CD14-positive monocyte (primary cell): ENCODE data around the gene NEUROD2. TPM values are rescaled to one million over a fixed set of nuclear protein-coding genes. Genes with fewer than 3 reads are reported as not detected.
"Not testable (repeated sequence)": the region's sequence is repeated elsewhere in the genome, so short reads cannot be mapped to it uniquely, and the experiment has no call there.

Source experiments
- DNase-seq, 3 donors: peaks; one replicate each; pipeline ENCODE4 v3.0.0-alpha.2; 2011 to 2022
- H2AFZ ChIP-seq: 2 replicates; pipeline ENCODE4 v1.6.0; 2012; ENCODE audit warnings: mild to moderate bottlenecking, low read depth, low read length, inconsistent platforms; ENCODE audit not compliant: insufficient read depth, poor library complexity, severe bottlenecking
- H3K27ac ChIP-seq, 2 donors: 1 replicate in 1 of 2; 2 replicates in 1 of 2; pipeline ENCODE4 v1.5.1; 2012 to 2013; ENCODE audit warnings: low read length in 2 of 2, control low read depth in 1 of 2, inconsistent platforms in 1 of 2, low read depth in 1 of 2, mild to moderate bottlenecking in 1 of 2
- H3K27me3 ChIP-seq, 2 donors: one replicate each; pipeline versions ENCODE4 v1.6.0 to v1.6.1; 2011 to 2013; ENCODE audit warnings: low read length in 2 of 2; ENCODE audit not compliant: control insufficient read depth in 2 of 2, insufficient read depth in 2 of 2
- H3K36me3 ChIP-seq, 2 donors: replicated peaks in 1 of 2; 1 replicate in 1 of 2; 2 replicates in 1 of 2; pipeline versions ENCODE4 v1.5.1 to v1.6.1; 2012 to 2013; ENCODE audit warnings: low read length in 2 of 2, control low read depth in 1 of 2, inconsistent platforms in 1 of 2, mild to moderate bottlenecking in 1 of 2; ENCODE audit not compliant: insufficient read depth in 2 of 2, control insufficient read depth in 1 of 2
- H3K4me1 ChIP-seq, 2 donors: 1 replicate in 1 of 2; 2 replicates in 1 of 2; pipeline versions ENCODE4 v1.5.1 to v1.6.1; 2012 to 2013; ENCODE audit warnings: low read length in 2 of 2, control low read depth in 1 of 2, inconsistent platforms in 1 of 2, mild to moderate bottlenecking in 1 of 2, moderate library complexity in 1 of 2; ENCODE audit not compliant: insufficient read depth in 2 of 2, control insufficient read depth in 1 of 2
- H3K4me2 ChIP-seq: replicated peaks from 2 replicates; pipeline ENCODE3; 2012; ENCODE audit warnings: low read length, moderate library complexity, mild to moderate bottlenecking; ENCODE audit not compliant: poor library complexity, severe bottlenecking; ENCODE audit errors: extremely low read depth
- H3K4me3 ChIP-seq, 3 experiments: fragments of 200-600 bp in 1 of 3; sonication (generic) in 1 of 3; replicated peaks in 1 of 3; 1 replicate in 2 of 3; 2 replicates in 1 of 3; pipeline ENCODE4 v1.5.1; 2011 to 2013; ENCODE audit warnings: low read length in 3 of 3, mild to moderate bottlenecking in 3 of 3, control low read depth in 2 of 3, low read depth in 2 of 3, inconsistent platforms in 1 of 3, moderate library complexity in 1 of 3
- H3K79me2 ChIP-seq: 2 replicates; pipeline ENCODE4 v1.6.0; 2012; ENCODE audit warnings: mild to moderate bottlenecking, control low read depth, inconsistent platforms, low read length, moderate library complexity; ENCODE audit not compliant: insufficient read depth
- H3K9ac ChIP-seq: 2 replicates; pipeline ENCODE4 v1.6.0; 2017; ENCODE audit warnings: low read length, mild to moderate bottlenecking; ENCODE audit not compliant: insufficient read depth, poor library complexity, severe bottlenecking
- H3K9me3 ChIP-seq, 2 donors: replicated peaks in 1 of 2; 1 replicate in 1 of 2; 2 replicates in 1 of 2; pipeline versions ENCODE4 v1.5.1 to v1.6.1; 2012 to 2013; ENCODE audit warnings: low read length in 2 of 2, control low read depth in 1 of 2; ENCODE audit not compliant: control insufficient read depth in 1 of 2, insufficient read depth in 1 of 2
- H4K20me1 ChIP-seq: 2 replicates; pipeline ENCODE4 v1.6.0; 2012; ENCODE audit warnings: mild to moderate bottlenecking, low read length, control low read depth, moderate library complexity; ENCODE audit not compliant: insufficient read depth
- H3K27ac Mint-ChIP-seq, 7 donors: one replicate each; pipeline ENCODE4 v1.8.0; 2020; ENCODE audit warnings: mild to moderate bottlenecking in 7 of 7, mixed read lengths in 7 of 7, moderate library complexity in 6 of 7, inconsistent platforms in 2 of 7
- H3K27me3 Mint-ChIP-seq, 3 donors: one replicate each; pipeline ENCODE4 v1.8.0; 2021 to 2022; ENCODE audit warnings: low read depth in 3 of 3, mild to moderate bottlenecking in 3 of 3, mixed read lengths in 3 of 3, moderate library complexity in 3 of 3, inconsistent platforms in 1 of 3
- H3K36me3 Mint-ChIP-seq, 2 donors: one replicate each; pipeline ENCODE4 v1.8.0; 2020; ENCODE audit warnings: mixed read lengths in 2 of 2, inconsistent platforms in 1 of 2, mild to moderate bottlenecking in 1 of 2
- H3K4me1 Mint-ChIP-seq: one replicate; pipeline ENCODE4 v1.8.0; 2020; ENCODE audit warnings: mild to moderate bottlenecking, mixed read lengths
- H3K4me3 Mint-ChIP-seq, 2 donors: one replicate each; pipeline ENCODE4 v1.8.0; 2020; ENCODE audit warnings: mild to moderate bottlenecking in 2 of 2, mixed read lengths in 2 of 2, moderate library complexity in 1 of 2
- H3K9me3 Mint-ChIP-seq, 7 donors: one replicate each; pipeline ENCODE4 v1.8.0; 2020 to 2022; ENCODE audit warnings: mixed read lengths in 7 of 7, mild to moderate bottlenecking in 6 of 7, moderate library complexity in 6 of 7, inconsistent platforms in 2 of 7
- CTCF ChIP-seq: fragments of 200-600 bp; IDR thresholded peaks from one replicate; pipeline ENCODE4 v1.8.0; 2022; ENCODE audit warnings: antibody characterized with exemption, mild to moderate bottlenecking
- WGBS: methylation state at CpG from one replicate; pipeline ENCODE4 v1.1.5; 2013; ENCODE audit warnings: missing lambda C conversion rate; ENCODE audit not compliant: insufficient coverage; 5-methylcytosine and 5-hydroxymethylcytosine counted together
- intact Hi-C, 2 donors: fragments of 100-400 bp; cut with micrococcal nuclease; formaldehyde crosslinking; loops; one replicate each; pipeline versions ENCODE4 v1.15.0 to v1.15.1; 2023
- polyA plus RNA-seq, 3 donors: library from polyadenylated mRNA; depleted of rRNA in 1 of 3; unstranded in 2 of 3; stranded (reverse) in 1 of 3; fragments of 300-500 nt in 2 of 3; fragments of >200 nt in 1 of 3; fragmentation: Illumina TruSeq in 2 of 3; gene quantifications; 1 replicate in 2 of 3; 2 replicates in 1 of 3; pipeline ENCODE4 v1.2.3, GENCODE V29; 2012 to 2021

Gene NEUROD2
- polyA plus RNA-seq, 3 donors, result not detected

- H3K27ac Mint-ChIP-seq, result no peak overlapping the region
- H3K79me2 ChIP-seq, result no peaks in the 10 kb centered on the region
- H3K9me3 Mint-ChIP-seq, result peaks cover 0 to 12% (median 4%) of the 10 kb centered on the region in 7 donors
- H3K36me3 ChIP-seq, result no peaks in the 10 kb centered on the region
- WGBS, result 85% methylated on average over 2 of the region's 2 CpGs
- no peak overlapping the region for H3K27ac ChIP-seq
- peaks cover 0 to 13% of the 10 kb centered on the region in 2 donors for H3K9me3 ChIP-seq
- TF ChIP-seq CTCF, result no peak
- no peaks in the 10 kb centered on the region for H4K20me1 ChIP-seq
- H3K27me3 ChIP-seq, result peaks cover 39 to 60% of the 10 kb centered on the region in 2 donors
- H3K9ac ChIP-seq, result no peak overlapping the region
- H3K4me3 Mint-ChIP-seq, result peak overlapping the region in 1 of 2 donors; percentile 47
- H3K4me2 ChIP-seq, result no peak overlapping the region
- H3K4me1 ChIP-seq, result no peaks in the 10 kb centered on the region
- peaks cover 70 to 84% (median 72%) of the 10 kb centered on the region in 3 donors for H3K27me3 Mint-ChIP-seq
- no peak overlapping the region for H2AFZ ChIP-seq
- H3K4me1 Mint-ChIP-seq, result peaks cover 5% of the 10 kb centered on the region
- DNase-seq, result no peak
- no peak overlapping the region for H3K4me3 ChIP-seq
- peaks cover 0 to 2% of the 10 kb centered on the region in 2 donors for H3K36me3 Mint-ChIP-seq
- intact Hi-C loops, result no loop called here
Observed at GRCh38 chr17:39593371-39593770, 14.3 kb downstream of the NEUROD2 start.

- H3K4me3 ChIP-seq, result no peak overlapping the region
- Mint-ChIP-seq H3K4me1 (no peaks in the 10 kb centered on the region), H3K9me3 (peaks cover 0 to 10% (median 3%) of the 10 kb centered on the region in 7 donors), H3K27ac (no peak overlapping the region), H3K4me3 (no peak overlapping the region), H3K36me3 (peaks cover 0 to 2% of the 10 kb centered on the region in 2 donors), H3K27me3 (peaks cover 61 to 75% (median 61%) of the 10 kb centered on the region in 3 donors)
- no peak overlapping the region for H3K9ac ChIP-seq
- no peak overlapping the region for H3K27ac ChIP-seq
- intact Hi-C loops, result no loop called here
- no peak overlapping the region for H3K4me2 ChIP-seq
- H3K27me3 ChIP-seq, result peaks cover 29 to 49% of the 10 kb centered on the region in 2 donors
- no peaks in the 10 kb centered on the region for H4K20me1 ChIP-seq
- no peaks in the 10 kb centered on the region for H3K79me2 ChIP-seq
- no peaks in the 10 kb centered on the region for H3K36me3 ChIP-seq
- no peak for DNase-seq
- no peak for TF ChIP-seq CTCF
- H3K4me1 ChIP-seq, result no peaks in the 10 kb centered on the region
- peaks cover 0 to 13% of the 10 kb centered on the region in 2 donors for H3K9me3 ChIP-seq
- 8% methylated on average over 14 of the region's 22 CpGs for WGBS
- no peak overlapping the region for H2AFZ ChIP-seq
Observed at GRCh38 chr17:39591958-39592954, 15.5 kb downstream of the NEUROD2 start.

DNA sequence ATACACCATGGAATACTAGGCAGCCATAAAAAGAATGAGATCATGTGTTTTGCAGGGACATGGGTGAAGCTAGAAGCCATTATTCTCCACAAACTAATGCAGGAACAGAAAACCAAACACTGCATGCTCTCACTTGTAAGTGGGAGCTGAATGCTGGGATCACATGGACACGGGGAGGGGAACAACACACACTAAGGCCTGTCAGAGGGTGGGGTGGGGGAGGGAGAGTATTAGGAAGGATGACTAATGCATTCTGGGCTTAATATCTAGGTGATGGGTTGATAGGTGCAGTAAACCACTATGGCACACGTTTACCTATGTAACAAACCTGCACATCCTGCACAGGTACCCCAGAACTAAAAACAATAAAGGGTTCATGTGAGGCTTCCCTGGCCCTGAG, 17.5 kb downstream of the NEUROD2 start:
- H4K20me1 ChIP-seq, H3K4me3 ChIP-seq, H3K4me1 Mint-ChIP-seq, H3K36me3 Mint-ChIP-seq, H3K4me1 ChIP-seq, H3K36me3 ChIP-seq, H3K79me2 ChIP-seq, H3K4me3 Mint-ChIP-seq, H3K27ac Mint-ChIP-seq, H2AFZ ChIP-seq, H3K9ac ChIP-seq, DNase-seq, intact Hi-C loops, H3K4me2 ChIP-seq, H3K9me3 ChIP-seq, H3K9me3 Mint-ChIP-seq, H3K27ac ChIP-seq: not testable (repeated sequence)
- H3K27me3 ChIP-seq, result peaks cover 9 to 28% of the 10 kb centered on the region in 2 donors
- WGBS, result 60% methylated on average over 1 of the region's 2 CpGs
- peaks cover 40 to 54% (median 44%) of the 10 kb centered on the region in 3 donors for H3K27me3 Mint-ChIP-seq
